GM10847 (cell line): ENCODE measurements around the gene SERTAD1.

ENCODE experiments used
- POLR2A ChIP-seq: IDR thresholded peaks from 2 replicates; pipeline ENCODE4 v1.6.1; 2011; ENCODE audit not compliant: insufficient read length; ENCODE audit errors: extremely low read depth

Gene SERTAD1

GRCh38 chr19:40395956-40396355 lies 29.8 kb downstream of the SERTAD1 start:
- TF ChIP-seq POLR2A, result no peak

GRCh38 chr19:40394816-40395210 lies 31.0 kb downstream of the SERTAD1 start:
- TF ChIP-seq POLR2A, result no peak

- TF ChIP-seq POLR2A, result no peak
Observed at GRCh38 chr19:40393894-40394815, 31.6 kb downstream of the SERTAD1 start.

GRCh38 chr19:40392894-40393517 lies 32.8 kb downstream of the SERTAD1 start:
- TF ChIP-seq POLR2A, result no peak

- no peak for TF ChIP-seq POLR2A
Observed at GRCh38 chr19:40392123-40392522, 33.7 kb downstream of the SERTAD1 start.

- no peak for TF ChIP-seq POLR2A
Observed at GRCh38 chr19:40390084-40390742, 35.6 kb downstream of the SERTAD1 start, which contains the start of gene HIPK4. Gene HIPK4 (minus strand): TSS chr19:40390181. CDS start chr19:40389902, 279 bp downstream.

GRCh38 chr19:40389404-40390083 lies 36.2 kb downstream of the SERTAD1 start:
- no peak for TF ChIP-seq POLR2A

GRCh38 chr19:40388481-40388880 lies 37.3 kb downstream of the SERTAD1 start:
- no peak for TF ChIP-seq POLR2A

- no peak for TF ChIP-seq POLR2A
Observed at GRCh38 chr19:40387155-40387554, 38.6 kb downstream of the SERTAD1 start.

GRCh38 chr19:40383668-40384248 lies 42.0 kb downstream of the SERTAD1 start:
- TF ChIP-seq POLR2A, result no peak

- no peak for TF ChIP-seq POLR2A
Observed at GRCh38 chr19:40381321-40381720, 44.5 kb downstream of the SERTAD1 start.

- TF ChIP-seq POLR2A, result no peak
Observed at GRCh38 chr19:40380199-40381037, 45.4 kb downstream of the SERTAD1 start.

- TF ChIP-seq POLR2A, result no peak
Observed at GRCh38 chr19:40379446-40380198, 46.2 kb downstream of the SERTAD1 start.
